CD4-positive, alpha-beta T cell (primary cell): Measurements from ENCODE around the gene COX4I2. TPM values are rescaled to one million over a fixed set of nuclear protein-coding genes. Genes with fewer than 3 reads are reported as not detected.
A peak's percentile ranks its signal among the peaks of the same experiment; 100 is the strongest.

Experiments used
- ATAC-seq: fragments of 200-7000 bp; cut with Tn5 transposase; one replicate; pipeline ENCODE4 v1.10.0; 2022; ENCODE audit warnings: mild to moderate bottlenecking; ENCODE audit not compliant: poor library complexity
- CTCF ChIA-PET: fragments of 350-600 bp; sonication (Branson Sonifier 250); formaldehyde crosslinking; loops from one replicate; lab custom pipeline; 2021; ENCODE audit warnings: antibody characterized with exemption, inconsistent platforms; lab: Charles Lee
- POLR2A ChIA-PET: fragments of 350-600 bp; sonication (Branson Sonifier 250); formaldehyde crosslinking; loops from one replicate; lab custom pipeline; 2021; ENCODE audit warnings: antibody characterized with exemption, inconsistent platforms; lab: Charles Lee
- DNase-seq, 14 experiments: peaks; one replicate each; pipeline ENCODE4 v3.0.0-alpha.2; 2013 to 2020; ENCODE audit warnings: mixed read lengths in 2 of 14
- H3K27ac ChIP-seq, 2 donors: one replicate each; pipeline versions ENCODE4 v1.5.1 to v1.7.0; 2013; ENCODE audit warnings: low read length in 2 of 2, low read depth in 1 of 2, mild to moderate bottlenecking in 1 of 2
- H3K27me3 ChIP-seq, 2 experiments: 1 replicate in 1 of 2; 2 replicates in 1 of 2; pipeline versions ENCODE4 v1.6.1 to v1.7.0; 2013; ENCODE audit warnings: low read length in 2 of 2, control low read depth in 1 of 2, mild to moderate bottlenecking in 1 of 2, moderate library complexity in 1 of 2; ENCODE audit not compliant: insufficient read depth in 2 of 2, control insufficient read depth in 1 of 2
- H3K36me3 ChIP-seq: one replicate; pipeline ENCODE4 v1.6.1; 2013; ENCODE audit warnings: low read length, control low read depth; ENCODE audit not compliant: insufficient read depth
- H3K4me1 ChIP-seq: one replicate; pipeline ENCODE4 v1.6.1; 2013; ENCODE audit warnings: low read length, control low read depth; ENCODE audit not compliant: insufficient read depth
- H3K4me3 ChIP-seq: one replicate; pipeline ENCODE4 v1.5.1; 2013; ENCODE audit warnings: mild to moderate bottlenecking, low read length, moderate library complexity
- H3K9me3 ChIP-seq, 2 experiments: 1 replicate in 1 of 2; 2 replicates in 1 of 2; pipeline versions ENCODE4 v1.6.1 to v1.7.0; 2013; ENCODE audit warnings: low read length in 2 of 2, mild to moderate bottlenecking in 2 of 2, control low read depth in 1 of 2, moderate library complexity in 1 of 2; ENCODE audit not compliant: control insufficient read depth in 1 of 2, insufficient read depth in 1 of 2
- H3K27ac Mint-ChIP-seq: one replicate; pipeline ENCODE4 v1.8.0; 2020; ENCODE audit warnings: mixed read lengths
- H3K27me3 Mint-ChIP-seq: one replicate; pipeline ENCODE4 v1.8.0; 2021; ENCODE audit warnings: mixed read lengths
- H3K36me3 Mint-ChIP-seq: one replicate; pipeline ENCODE4 v1.8.0; 2021; ENCODE audit warnings: low read depth, mixed read lengths
- H3K4me1 Mint-ChIP-seq: one replicate; pipeline ENCODE4 v1.8.0; 2021; ENCODE audit warnings: low read depth, mixed read lengths
- H3K4me3 Mint-ChIP-seq: one replicate; pipeline ENCODE4 v1.8.0; 2020; ENCODE audit warnings: mild to moderate bottlenecking, mixed read lengths
- H3K9me3 Mint-ChIP-seq: one replicate; pipeline ENCODE4 v1.8.0; 2020; ENCODE audit warnings: mixed read lengths
- intact Hi-C, 2 experiments: fragments of 100-400 bp; cut with DNase I in 1 of 2; cut with micrococcal nuclease in 1 of 2; formaldehyde crosslinking; loops; one replicate each; pipeline versions ENCODE4 v1.15.1 to v1.9.0; 2023 to 2025; cut with DNase I, micrococcal nuclease
- total RNA-seq, 174 experiments: library from RNA in 2 of 174; stranded (reverse) in 2 of 174; gene quantifications; one replicate each; pipeline ENCODE4 v1.2.3 and lab custom pipeline; 2021 to 2026
- TF ChIP-seq, protein P1 (sequence below): fragments of 200-600 bp; IDR thresholded peaks from one replicate; pipeline ENCODE4 v1.8.0; 2022; ENCODE audit warnings: antibody characterized with exemption, mild to moderate bottlenecking

The COX4I2 gene
- total RNA-seq, 2 experiments from 2014 or later: not detected

GRCh38 chr20:31597481-31597855 is 40.2 kb upstream of the COX4I2 start:
- Mint-ChIP-seq H3K9me3 (no peaks in the 10 kb centered on the region), H3K4me1 (no peaks in the 10 kb centered on the region), H3K27me3 (peaks cover 9% of the 10 kb centered on the region), H3K36me3 (no peaks in the 10 kb centered on the region), H3K27ac (no peak overlapping the region), H3K4me3 (no peak overlapping the region)
- TF ChIP-seq, protein P1, sequence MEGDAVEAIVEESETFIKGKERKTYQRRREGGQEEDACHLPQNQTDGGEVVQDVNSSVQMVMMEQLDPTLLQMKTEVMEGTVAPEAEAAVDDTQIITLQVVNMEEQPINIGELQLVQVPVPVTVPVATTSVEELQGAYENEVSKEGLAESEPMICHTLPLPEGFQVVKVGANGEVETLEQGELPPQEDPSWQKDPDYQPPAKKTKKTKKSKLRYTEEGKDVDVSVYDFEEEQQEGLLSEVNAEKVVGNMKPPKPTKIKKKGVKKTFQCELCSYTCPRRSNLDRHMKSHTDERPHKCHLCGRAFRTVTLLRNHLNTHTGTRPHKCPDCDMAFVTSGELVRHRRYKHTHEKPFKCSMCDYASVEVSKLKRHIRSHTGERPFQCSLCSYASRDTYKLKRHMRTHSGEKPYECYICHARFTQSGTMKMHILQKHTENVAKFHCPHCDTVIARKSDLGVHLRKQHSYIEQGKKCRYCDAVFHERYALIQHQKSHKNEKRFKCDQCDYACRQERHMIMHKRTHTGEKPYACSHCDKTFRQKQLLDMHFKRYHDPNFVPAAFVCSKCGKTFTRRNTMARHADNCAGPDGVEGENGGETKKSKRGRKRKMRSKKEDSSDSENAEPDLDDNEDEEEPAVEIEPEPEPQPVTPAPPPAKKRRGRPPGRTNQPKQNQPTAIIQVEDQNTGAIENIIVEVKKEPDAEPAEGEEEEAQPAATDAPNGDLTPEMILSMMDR: no peak
- DNase-seq: no peak
- Histone ChIP-seq H3K9me3 (no peaks in the 10 kb centered on the region), H3K27ac (no peak overlapping the region), H3K4me3 (no peak overlapping the region), H3K36me3 (no peaks in the 10 kb centered on the region), H3K27me3 (no peaks in the 10 kb centered on the region), H3K4me1 (no peaks in the 10 kb centered on the region)
- intact Hi-C loops: no loop called here
- POLR2A ChIA-PET: no interaction called here
- no peak for ATAC-seq
- CTCF ChIA-PET: interaction anchor here (2.2 kb wide), 1 partner anchor 15 kb away, joined by 10 read pairs; no protein-coding TSS in a partner anchor

DNA sequence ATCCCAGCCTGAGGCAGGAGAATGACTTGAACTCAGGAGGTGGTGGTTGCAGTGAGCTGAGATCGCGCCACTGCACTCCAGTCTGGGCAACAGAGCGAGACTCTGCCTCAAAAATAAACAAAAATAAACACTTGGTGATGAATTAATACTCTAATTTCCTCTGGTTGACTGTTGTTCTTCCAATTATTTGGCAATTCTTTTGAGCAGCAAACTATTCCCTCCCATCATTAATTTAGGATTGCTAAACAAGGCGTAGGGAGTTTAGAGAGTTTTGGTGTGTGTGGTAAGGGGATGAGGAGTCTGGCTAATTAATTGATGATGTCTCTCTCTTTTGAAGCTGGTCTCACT is 35.3 kb upstream of the COX4I2 start:
- peaks cover 5% of the 10 kb centered on the region for H3K36me3 Mint-ChIP-seq
- TF ChIP-seq, protein P1: no peak
- no peak overlapping the region for H3K27ac ChIP-seq
- peaks cover 0 to 7% of the 10 kb centered on the region in 2 experiments for H3K9me3 ChIP-seq
- H3K27ac Mint-ChIP-seq: no peak overlapping the region
- H3K4me3 ChIP-seq: no peak overlapping the region
- ChIA-PET CTCF (interaction anchor here (0.7 to 3.3 kb wide), 6 partner anchors 11 to 121 kb away, joined by 3 to 52 read pairs (median 4); no protein-coding TSS in a partner anchor), POLR2A (interaction anchor here (2.7 kb wide), 1 partner anchor 10 kb away, joined by 11 read pairs; no protein-coding TSS in a partner anchor)
- H3K27me3 ChIP-seq: peaks cover 19 to 28% of the 10 kb centered on the region in 2 experiments
- intact Hi-C loops: no loop called here
- H3K4me3 Mint-ChIP-seq: peak overlapping the region; percentile 83
- H3K9me3 Mint-ChIP-seq: no peaks in the 10 kb centered on the region
- ATAC-seq (no peak), DNase-seq (no peak)
- peaks cover 25% of the 10 kb centered on the region for H3K4me1 Mint-ChIP-seq
- peaks cover 33% of the 10 kb centered on the region for H3K4me1 ChIP-seq
- peaks cover 44% of the 10 kb centered on the region for H3K27me3 Mint-ChIP-seq
- no peaks in the 10 kb centered on the region for H3K36me3 ChIP-seq

GRCh38 chr20:31602779-31603441 is 34.8 kb upstream of the COX4I2 start:
- Mint-ChIP-seq H3K27ac (peak overlapping the region; percentile 7), H3K36me3 (peaks cover 5% of the 10 kb centered on the region), H3K4me3 (peak overlapping the region; percentile 83), H3K4me1 (peaks cover 25% of the 10 kb centered on the region), H3K9me3 (no peaks in the 10 kb centered on the region), H3K27me3 (peaks cover 49% of the 10 kb centered on the region)
- CTCF ChIA-PET: interaction anchor here (0.7 to 3.3 kb wide), 6 partner anchors 10 to 121 kb away, joined by 3 to 52 read pairs (median 4); no protein-coding TSS in a partner anchor
- peaks cover 33% of the 10 kb centered on the region for H3K4me1 ChIP-seq
- POLR2A ChIA-PET: interaction anchor here (2.7 kb wide), 1 partner anchor 10 kb away, joined by 11 read pairs; no protein-coding TSS in a partner anchor
- H3K9me3 ChIP-seq: peaks cover 0 to 7% of the 10 kb centered on the region in 2 experiments
- H3K27me3 ChIP-seq: peaks cover 22 to 33% of the 10 kb centered on the region in 2 experiments
- ATAC-seq (peak; percentile 30), DNase-seq (peak in 8 of 14 experiments; percentile 9 to 67 (median 35))
- H3K4me3 ChIP-seq: no peak overlapping the region
- TF ChIP-seq, protein P1: no peak
- intact Hi-C loops: no loop called here
- H3K27ac ChIP-seq: no peak overlapping the region
- H3K36me3 ChIP-seq: no peaks in the 10 kb centered on the region
